Keratinocyte (primary cell): ENCODE data around the gene ARPP19.

Source experiments
- CTCF ChIP-seq, 3 experiments: IDR thresholded peaks in 1 of 3; conservative IDR thresholded peaks in 1 of 3; optimal IDR thresholded peaks in 1 of 3; 2 replicates in 2 of 3; 3 replicates in 1 of 3; pipeline versions ENCODE3 to v1.5.1; 2011; ENCODE audit warnings: low read length in 3 of 3, mild to moderate bottlenecking in 3 of 3, moderate library complexity in 2 of 3, control low read depth in 1 of 3, inconsistent platforms in 1 of 3; ENCODE audit not compliant: insufficient read depth in 2 of 3; ENCODE audit errors: extremely low read depth in 1 of 3
- EZH2 ChIP-seq: IDR thresholded peaks from one replicate; pipeline ENCODE4 v1.6.1; 2012; ENCODE audit warnings: inconsistent platforms, mild to moderate bottlenecking, low read length, moderate library complexity

- TF ChIP-seq CTCF (optimal IDR thresholded peaks at IDR 0.05 in 1 of 3, IDR thresholded peaks at IDR 0.05 in 1 of 3, conservative IDR thresholded peaks at IDR 0.05 in 1 of 3; ENCODE audit: extremely low read depth in 1 of 3, insufficient read depth in 2 of 3, low read length in 3 of 3) (no peak), EZH2 (no peak)
Measured at GRCh38 chr15:52617026-52617425, 48.2 kb upstream of the ARPP19 start.
